Small intestine (tissue), 7 donors: Measurements from ENCODE around the gene PALMD. TPM values are rescaled to one million over a fixed set of nuclear protein-coding genes. Genes with fewer than 3 reads are reported as not detected.

ENCODE experiments used
- DNase-seq, 2 donors: peaks; one replicate each; pipeline versions ENCODE4 v3.0.0 to v3.0.0-alpha.2; 2013
- FAIRE-seq: peaks from 2 replicates; lab custom pipeline; 2012; peaks lifted over from hg19 to GRCh38; lab: Jason Lieb, UNC
- H3K27ac ChIP-seq, 3 donors: one replicate each; pipeline ENCODE4 v1.5.1; 2013; ENCODE audit warnings: low read length in 2 of 3, mild to moderate bottlenecking in 2 of 3, control low read depth in 1 of 3, inconsistent platforms in 1 of 3, low read depth in 1 of 3, moderate library complexity in 1 of 3
- H3K27me3 ChIP-seq, 3 donors: one replicate each; pipeline ENCODE4 v1.6.1; 2013; ENCODE audit warnings: low read length in 3 of 3, inconsistent platforms in 1 of 3; ENCODE audit not compliant: control insufficient read depth in 3 of 3, insufficient read depth in 3 of 3
- H3K36me3 ChIP-seq, 3 donors: one replicate each; pipeline ENCODE4 v1.6.1; 2013; ENCODE audit warnings: low read length in 3 of 3, inconsistent platforms in 1 of 3, low read depth in 1 of 3, mild to moderate bottlenecking in 1 of 3, moderate library complexity in 1 of 3; ENCODE audit not compliant: control insufficient read depth in 3 of 3, insufficient read depth in 2 of 3
- H3K4me1 ChIP-seq, 3 donors: one replicate each; pipeline ENCODE4 v1.6.1; 2013; ENCODE audit warnings: low read length in 2 of 3, inconsistent platforms in 1 of 3, low read depth in 1 of 3, mild to moderate bottlenecking in 1 of 3, moderate library complexity in 1 of 3; ENCODE audit not compliant: control insufficient read depth in 3 of 3, insufficient read depth in 2 of 3
- H3K4me3 ChIP-seq, 3 donors: one replicate each; pipeline ENCODE4 v1.5.1; 2013; ENCODE audit warnings: low read length in 3 of 3, control low read depth in 1 of 3, inconsistent platforms in 1 of 3, low read depth in 1 of 3, mild to moderate bottlenecking in 1 of 3, moderate library complexity in 1 of 3
- H3K9me3 ChIP-seq, 2 donors: one replicate each; pipeline ENCODE4 v1.6.1; 2013; ENCODE audit warnings: low read depth in 1 of 2, low read length in 1 of 2; ENCODE audit not compliant: control insufficient read depth in 2 of 2, insufficient read depth in 1 of 2
- WGBS, 3 donors: extraction: QIAGEN DNeasy Blood & Tissue Kit; methylation state at CpG; one replicate each; pipeline ENCODE4 v1.1.7; 2013; 5-methylcytosine and 5-hydroxymethylcytosine counted together
- polyA plus RNA-seq, 4 donors: library from polyadenylated mRNA; stranded (reverse) in 3 of 4; unstranded in 1 of 4; fragments of 200-250 nt in 3 of 4; fragments of 120-200 nt in 1 of 4; gene quantifications; one replicate each; pipeline versions ENCODE4 v1.2.1 to v1.2.3, GENCODE V29; 2013
- donor health status: healthy with polysubstance abuse.
- donor health status: control.
- donor health status: control.
- donor health status: Bipolar disorder and iron deficiency.
- donor health status: healthy.

PALMD gene
- polyA plus RNA-seq, 4 donors, result 0.67 to 14.5 (median 1.7) TPM

GRCh38 chr1:99603699-99604560 lies 42.0 kb upstream of the PALMD start:
- no peaks in the 10 kb centered on the region for H3K36me3 ChIP-seq
- WGBS, 3 donors, result 32 to 44% (median 37%) methylated on average over 1 of the region's 1 CpG
- H3K27me3 ChIP-seq, result no peaks in the 10 kb centered on the region
- H3K9me3 ChIP-seq, result no peaks in the 10 kb centered on the region
- no peaks in the 10 kb centered on the region for H3K4me1 ChIP-seq
- DNase-seq (no peak), FAIRE-seq (no peak)
- no peak overlapping the region for H3K4me3 ChIP-seq
- H3K27ac ChIP-seq, result no peak overlapping the region

GRCh38 chr1:99606306-99606705 lies 39.6 kb upstream of the PALMD start:
- DNase-seq (no peak), FAIRE-seq (no peak)
- Histone ChIP-seq H3K4me1 (no peaks in the 10 kb centered on the region), H3K36me3 (no peaks in the 10 kb centered on the region), H3K4me3 (no peak overlapping the region), H3K27me3 (no peaks in the 10 kb centered on the region), H3K9me3 (no peaks in the 10 kb centered on the region), H3K27ac (no peak overlapping the region)
- WGBS, 3 donors, result 88 to 90% (median 88%) methylated on average over 2 of the region's 2 CpGs

GRCh38 chr1:99607590-99607989 lies 38.3 kb upstream of the PALMD start:
- no peak overlapping the region for H3K27ac ChIP-seq
- no peaks in the 10 kb centered on the region for H3K4me1 ChIP-seq
- DNase-seq (no peak), FAIRE-seq (no peak)
- H3K4me3 ChIP-seq, result no peak overlapping the region
- H3K36me3 ChIP-seq, result no peaks in the 10 kb centered on the region
- 86 to 90% (median 90%) methylated on average over 1 of the region's 1 CpG for WGBS, 3 donors
- no peaks in the 10 kb centered on the region for H3K9me3 ChIP-seq
- no peaks in the 10 kb centered on the region for H3K27me3 ChIP-seq

GRCh38 chr1:99608058-99608457 lies 37.9 kb upstream of the PALMD start:
- FAIRE-seq, result no peak
- Histone ChIP-seq H3K27ac (no peak overlapping the region), H3K36me3 (no peaks in the 10 kb centered on the region), H3K4me1 (no peaks in the 10 kb centered on the region), H3K4me3 (no peak overlapping the region), H3K27me3 (no peaks in the 10 kb centered on the region), H3K9me3 (no peaks in the 10 kb centered on the region)
- no peak for DNase-seq
- 77 to 83% (median 82%) methylated on average over 2 of the region's 2 CpGs for WGBS, 3 donors

GRCh38 chr1:99613716-99614115 lies 32.2 kb upstream of the PALMD start:
- 64 to 70% (median 65%) methylated on average over 2 of the region's 2 CpGs for WGBS, 3 donors
- no peaks in the 10 kb centered on the region for H3K27me3 ChIP-seq
- FAIRE-seq (no peak), DNase-seq (no peak)
- no peaks in the 10 kb centered on the region for H3K4me1 ChIP-seq
- no peaks in the 10 kb centered on the region for H3K9me3 ChIP-seq
- no peaks in the 10 kb centered on the region for H3K36me3 ChIP-seq
- no peak overlapping the region for H3K27ac ChIP-seq
- H3K4me3 ChIP-seq, result no peak overlapping the region

GRCh38 chr1:99614728-99615127 lies 31.2 kb upstream of the PALMD start:
- FAIRE-seq (no peak), DNase-seq (no peak)
- H3K4me3 ChIP-seq, result no peak overlapping the region

GRCh38 chr1:99619583-99619982 lies 26.3 kb upstream of the PALMD start:
- Histone ChIP-seq H3K36me3 (no peaks in the 10 kb centered on the region), H3K4me1 (no peaks in the 10 kb centered on the region), H3K27ac (no peak overlapping the region), H3K27me3 (no peaks in the 10 kb centered on the region), H3K4me3 (no peak overlapping the region), H3K9me3 (no peaks in the 10 kb centered on the region)
- no peak for FAIRE-seq
- no peak for DNase-seq
- WGBS, 3 donors, result 76 to 78% (median 78%) methylated on average over 4 of the region's 4 CpGs

More at GRCh38 chr1:99614728-99615127, 31.2 kb upstream of the PALMD start:
- no peaks in the 10 kb centered on the region for H3K4me1 ChIP-seq
- H3K36me3 ChIP-seq, result no peaks in the 10 kb centered on the region
- H3K27ac ChIP-seq, result no peak overlapping the region
- no peaks in the 10 kb centered on the region for H3K27me3 ChIP-seq
- H3K9me3 ChIP-seq, result no peaks in the 10 kb centered on the region

- H3K27ac ChIP-seq, result no peak overlapping the region
- FAIRE-seq (no peak), DNase-seq (no peak)
- H3K36me3 ChIP-seq, result no peaks in the 10 kb centered on the region
- 90 to 94% (median 93%) methylated on average over 8 of the region's 8 CpGs for WGBS, 3 donors
- H3K4me3 ChIP-seq, result no peak overlapping the region
- no peaks in the 10 kb centered on the region for H3K4me1 ChIP-seq
- no peaks in the 10 kb centered on the region for H3K9me3 ChIP-seq
- H3K27me3 ChIP-seq, result no peaks in the 10 kb centered on the region
Measured at GRCh38 chr1:99621340-99621901, 24.5 kb upstream of the PALMD start.
